Liver (tissue), 9 donors: ENCODE results near the gene RECQL5. TPM values are rescaled to one million over a fixed set of nuclear protein-coding genes. Genes with fewer than 3 reads are reported as not detected.

Source experiments
- DNase-seq: peaks from one replicate; pipeline ENCODE4 v3.0.0-alpha.2; 2017; ENCODE audit warnings: low spot score
- H3K27ac ChIP-seq, 2 donors: one replicate each; pipeline ENCODE4 v1.7.0; 2013; ENCODE audit warnings: inconsistent platforms in 2 of 2, low read length in 2 of 2, control low read depth in 1 of 2, low read depth in 1 of 2, mild to moderate bottlenecking in 1 of 2
- H3K27me3 ChIP-seq, 4 donors: one replicate each; pipeline versions ENCODE4 v1.6.1 to v1.7.0; 2013; ENCODE audit warnings: low read length in 3 of 4, inconsistent platforms in 1 of 4, mild to moderate bottlenecking in 1 of 4, moderate library complexity in 1 of 4; ENCODE audit not compliant: control insufficient read depth in 4 of 4, insufficient read depth in 4 of 4
- H3K36me3 ChIP-seq, 4 donors: one replicate each; pipeline versions ENCODE4 v1.6.1 to v1.7.0; 2013; ENCODE audit warnings: low read length in 3 of 4, mild to moderate bottlenecking in 3 of 4, low read depth in 1 of 4, moderate library complexity in 1 of 4; ENCODE audit not compliant: control insufficient read depth in 4 of 4, insufficient read depth in 3 of 4
- H3K4me1 ChIP-seq, 4 donors: one replicate each; pipeline versions ENCODE4 v1.6.1 to v1.7.0; 2013; ENCODE audit warnings: low read length in 3 of 4, mild to moderate bottlenecking in 3 of 4, moderate library complexity in 1 of 4; ENCODE audit not compliant: control insufficient read depth in 4 of 4, insufficient read depth in 4 of 4
- H3K4me3 ChIP-seq, 3 donors: one replicate each; pipeline versions ENCODE4 v1.6.1 to v1.7.0; 2013; ENCODE audit warnings: low read length in 3 of 3, control low read depth in 1 of 3, low read depth in 1 of 3, mild to moderate bottlenecking in 1 of 3
- H3K9ac ChIP-seq, 2 donors: one replicate each; pipeline ENCODE4 v1.7.0; 2013; ENCODE audit warnings: low read length in 2 of 2, mild to moderate bottlenecking in 2 of 2, moderate library complexity in 2 of 2, control low read depth in 1 of 2, low read depth in 1 of 2
- H3K9me3 ChIP-seq, 4 donors: one replicate each; pipeline versions ENCODE4 v1.6.1 to v1.7.0; 2013; ENCODE audit warnings: low read length in 3 of 4; ENCODE audit not compliant: control insufficient read depth in 4 of 4
- ATF3 ChIP-seq: IDR thresholded peaks from 2 replicates; pipeline ENCODE4 v1.6.1; 2016; ENCODE audit warnings: antibody characterized with exemption
- CTCF ChIP-seq: fragments of 150-350 bp; IDR thresholded peaks from 2 replicates; pipeline ENCODE4 v1.5.1; 2017; ENCODE audit warnings: improper control_type of control experiment, low read depth, low read length; ENCODE audit not compliant: missing input control
- FOXA2 ChIP-seq: IDR thresholded peaks from 2 replicates; pipeline ENCODE4 v1.6.1; 2016; ENCODE audit warnings: antibody characterized with exemption
- HNF4A ChIP-seq, 2 donors: conservative IDR thresholded peaks; 2 replicates each; pipeline ENCODE4 v1.6.1; 2016; ENCODE audit warnings: antibody characterized with exemption in 2 of 2, mild to moderate bottlenecking in 2 of 2
- HNF4G ChIP-seq: IDR thresholded peaks from 2 replicates; pipeline ENCODE4 v1.6.1; 2016; ENCODE audit warnings: antibody characterized with exemption
- JUND ChIP-seq, 2 donors: IDR thresholded peaks; 2 replicates each; pipeline ENCODE4 v1.6.1; 2016; ENCODE audit warnings: antibody characterized with exemption in 2 of 2
- MAX ChIP-seq: IDR thresholded peaks from 2 replicates; pipeline ENCODE4 v1.6.1; 2016; ENCODE audit warnings: antibody characterized with exemption
- NR2F2 ChIP-seq: IDR thresholded peaks from 2 replicates; pipeline ENCODE4 v1.6.1; 2016; ENCODE audit warnings: antibody characterized with exemption
- RAD21 ChIP-seq, 2 donors: IDR thresholded peaks; 2 replicates each; pipeline ENCODE4 v1.6.1; 2016; ENCODE audit warnings: antibody characterized with exemption in 2 of 2, mild to moderate bottlenecking in 2 of 2
- REST ChIP-seq: IDR thresholded peaks from 2 replicates; pipeline ENCODE4 v1.6.1; 2016; ENCODE audit warnings: antibody characterized with exemption, mild to moderate bottlenecking
- RXRA ChIP-seq, 2 donors: IDR thresholded peaks; 2 replicates each; pipeline ENCODE4 v1.6.1; 2017 to 2018; ENCODE audit warnings: antibody characterized with exemption in 2 of 2, mild to moderate bottlenecking in 1 of 2
- SP1 ChIP-seq: IDR thresholded peaks from 2 replicates; pipeline ENCODE4 v1.6.1; 2018; ENCODE audit warnings: antibody characterized with exemption, mild to moderate bottlenecking
- TAF1 ChIP-seq: conservative IDR thresholded peaks from 2 replicates; pipeline ENCODE4 v1.6.1; 2016; ENCODE audit warnings: antibody characterized with exemption, mild to moderate bottlenecking
- YY1 ChIP-seq: IDR thresholded peaks from 2 replicates; pipeline ENCODE4 v1.6.1; 2016; ENCODE audit warnings: antibody characterized with exemption, mild to moderate bottlenecking
- ZBTB33 ChIP-seq: IDR thresholded peaks from 2 replicates; pipeline ENCODE4 v1.6.1; 2016; ENCODE audit warnings: antibody characterized with exemption
- WGBS: extraction: QIAGEN DNeasy Blood & Tissue Kit; methylation state at CpG from one replicate; pipeline ENCODE4 v1.1.7; 2013; 5-methylcytosine and 5-hydroxymethylcytosine counted together
- polyA plus RNA-seq, 2 donors: library from polyadenylated mRNA; stranded (reverse) in 1 of 2; unstranded in 1 of 2; fragments of 200-250 nt in 1 of 2; fragments of >200 nt in 1 of 2; fragmentation: Nextera tagmentation in 1 of 2; extraction: Ambion mirVana in 1 of 2; gene quantifications; one replicate each; pipeline versions ENCODE4 v1.2.1 to v1.2.3, GENCODE V29; 2013 to 2015
- total RNA-seq, 2 donors: library from RNA; depleted of rRNA; stranded (reverse); fragments of >200 nt; gene quantifications; one replicate each; pipeline ENCODE4 v1.2.3, GENCODE V29; 2014
- donor health status: healthy.
- donor health status: healthy.
- donor health status: healthy.
- donor health status: healthy.
- donor health status: healthy.

Gene RECQL5
- total and polyA plus RNA-seq, 4 donors = 8.3 to 15.1 (median 11.5) TPM

- TF ChIP-seq REST = no peak
- TF ChIP-seq HNF4G = no peak
These were observed 19.9 kb downstream of the RECQL5 start (continued) for GRCh38 chr17:75647061-75647460.

GRCh38 chr17:75646638-75646992, 20.3 kb downstream of the RECQL5 start:
- Histone ChIP-seq H3K27ac (peak overlapping the region; percentile 81 to 90), H3K9ac (peak overlapping the region; percentile 24 to 85), H3K9me3 (no peaks in the 10 kb centered on the region), H3K4me3 (no peak overlapping the region), H3K4me1 (peaks cover 6 to 17% (median 11%) of the 10 kb centered on the region in 4 donors), H3K27me3 (no peaks in the 10 kb centered on the region), H3K36me3 (peaks cover 7 to 23% (median 11%) of the 10 kb centered on the region in 4 donors)
- no peak for TF ChIP-seq RXRA (IDR thresholded peaks at IDR 0.05)
- no peak for TF ChIP-seq HNF4A (conservative IDR thresholded peaks at IDR 0.05)
- TF ChIP-seq CTCF = no peak
- WGBS = 95% methylated on average over 6 of the region's 6 CpGs
- peak; percentile 35 for DNase-seq

GRCh38 chr17:75645889-75646637, 20.9 kb downstream of the RECQL5 start:
- Histone ChIP-seq H3K27ac (peak overlapping the region; percentile 81 to 90), H3K36me3 (peaks cover 4 to 23% (median 11%) of the 10 kb centered on the region in 4 donors), H3K4me3 (peak overlapping the region in 1 of 3 donors; percentile 16), H3K9ac (peak overlapping the region; percentile 24 to 85), H3K4me1 (peaks cover 6 to 17% (median 11%) of the 10 kb centered on the region in 4 donors), H3K9me3 (no peaks in the 10 kb centered on the region), H3K27me3 (no peaks in the 10 kb centered on the region)
- 25% methylated on average over 17 of the region's 17 CpGs for WGBS
- DNase-seq = peak; percentile 72
- TF ChIP-seq JUND (IDR thresholded peaks at IDR 0.05) = peak in 1 of 2 donors; percentile 32
- TF ChIP-seq MAX = no peak
- TF ChIP-seq HNF4A (conservative IDR thresholded peaks at IDR 0.05) = peak; percentile 95 to 96
- TF ChIP-seq ZBTB33 = no peak
- TF ChIP-seq FOXA2 = no peak
- TF ChIP-seq REST = peak; percentile 86
- peak in 1 of 2 donors; percentile 39 for TF ChIP-seq RAD21 (IDR thresholded peaks at IDR 0.05)
- peak; percentile 24 for TF ChIP-seq NR2F2
- no peak for TF ChIP-seq ATF3
- peak; percentile 91 for TF ChIP-seq SP1
- TF ChIP-seq YY1 = peak; percentile 73
- no peak for TF ChIP-seq CTCF
- peak; percentile 63 to 75 for TF ChIP-seq RXRA (IDR thresholded peaks at IDR 0.05)
- TF ChIP-seq TAF1 = peak; percentile 63
